Measurements from ENCODE around the gene SP100.
"Not testable (repeated sequence)": the region's sequence is repeated elsewhere in the genome, so short reads cannot be mapped to it uniquely, and the experiment has no call there.

- TF ChIP-seq EZH2phosphoT487 (IDR thresholded peaks at IDR 0.05; ENCODE audit: borderline replicate concordance); CTCF (conservative IDR thresholded peaks at IDR 0.05; ENCODE audit: low read length): not testable (repeated sequence)
These were observed 15.0 kb upstream of the SP100 start for GRCh38 chr2:230401026-230401425.

Data from Loucy (cell line).